Measurements from ENCODE around the gene FBLN7. TPM values are rescaled to one million over a fixed set of nuclear protein-coding genes. Genes with fewer than 3 reads are reported as not detected.

FBLN7 gene
- total and polyA plus RNA-seq, 2 experiments from 2014 or later = 0.16 TPM; not detected in 1

- no peaks in the 10 kb centered on the region for H3K4me1 ChIP-seq (ENCODE audit: insufficient read depth)
- H2AFZ ChIP-seq = no peak overlapping the region
- no peaks in the 10 kb centered on the region for H3K9me2 ChIP-seq (ENCODE audit: insufficient read depth)
- DNase-seq (ENCODE audit: low spot score) = no peak
- no peaks in the 10 kb centered on the region for H3K79me2 ChIP-seq (replicated peaks; ENCODE audit: insufficient read depth)
- H3K4me2 ChIP-seq = no peak overlapping the region
- H3K4me1 Mint-ChIP-seq = no peaks in the 10 kb centered on the region
- no peak overlapping the region for H3K4me3 Mint-ChIP-seq
- H3K36me3 Mint-ChIP-seq (ENCODE audit: low read depth) = no peaks in the 10 kb centered on the region; the same call in 1 of the 3 replicates
- H3K36me3 ChIP-seq (ENCODE audit: insufficient read depth) = peaks cover 3% of the 10 kb centered on the region; the same call in 1 of the 2 replicates
- no peak overlapping the region for H3K27ac ChIP-seq (ENCODE audit: low read depth)
- ATAC-seq = no peak
- no peaks in the 10 kb centered on the region for H3K27me3 Mint-ChIP-seq (ENCODE audit: insufficient read depth, low read depth, poor library complexity)
- H3K27me3 ChIP-seq (ENCODE audit: insufficient read depth) = no peaks in the 10 kb centered on the region
- H3K27ac Mint-ChIP-seq = no peak overlapping the region
- no peak overlapping the region for H3K4me3 ChIP-seq
- H3K9me3 Mint-ChIP-seq = no peaks in the 10 kb centered on the region; the same call in 2 of the 3 replicates
- no peaks in the 10 kb centered on the region for H3F3A ChIP-seq (replicated peaks; ENCODE audit: low read depth)
- no peaks in the 10 kb centered on the region for H4K20me1 ChIP-seq (replicated peaks; ENCODE audit: insufficient read depth)
- TF ChIP-seq ETS1 (IDR thresholded peaks at IDR 0.05) (no peak), ZNF462 (CRISPR knock-in tag; IDR thresholded peaks at IDR 0.05) (no peak), CREB1 (CRISPR knock-in tag; IDR thresholded peaks at IDR 0.05; ENCODE audit: low read depth) (no peak), CTCF (conservative IDR thresholded peaks at IDR 0.05; ENCODE audit: low read depth in 2 of 2) (no peak), NANOG (IDR thresholded peaks at IDR 0.05; ENCODE audit: borderline replicate concordance) (no peak), EZH2phosphoT487 (IDR thresholded peaks at IDR 0.05; ENCODE audit: unreplicated experiment) (no peak), ZNF114 (CRISPR knock-in tag; IDR thresholded peaks at IDR 0.05) (no peak), ZNF331 (CRISPR knock-in tag; IDR thresholded peaks at IDR 0.05; ENCODE audit: low read depth) (no peak), STAT1 (IDR thresholded peaks at IDR 0.05; ENCODE audit: unreplicated experiment) (no peak), REST (IDR thresholded peaks at IDR 0.05; ENCODE audit: unreplicated experiment) (no peak), JUNB (IDR thresholded peaks at IDR 0.05; ENCODE audit: unreplicated experiment) (no peak), EZH2 (IDR thresholded peaks at IDR 0.05; ENCODE audit: low read depth, unreplicated experiment) (no peak), POLR2AphosphoS5 (IDR thresholded peaks at IDR 0.05; ENCODE audit: low read depth) (no peak)
These were observed 45.0 kb upstream of the FBLN7 start for GRCh38 chr2:112093216-112093615.

Data from GM23338 (cell line).